Smooth muscle cell (in vitro differentiated cells): ENCODE results near the gene TKT. TPM values are rescaled to one million over a fixed set of nuclear protein-coding genes. Genes with fewer than 3 reads are reported as not detected.

Experiments
- DNase-seq: peaks from one replicate; lab custom pipeline; 2025; ENCODE audit not compliant: unreplicated experiment; lab: John Stamatoyannopoulos, UW
- H2AFZ ChIP-seq: fragments of 200-600 bp; sonication (generic); 2 replicates; pipeline ENCODE4 v1.6.0; 2016; ENCODE audit warnings: antibody characterized with exemption, low read depth, mild to moderate bottlenecking
- H3F3A ChIP-seq: fragments of 200-600 bp; sonication (generic); 2 replicates; pipeline ENCODE4 v1.6.0; 2017; ENCODE audit warnings: antibody characterized with exemption, low read depth
- H3K27ac ChIP-seq: fragments of 200-600 bp; sonication (generic); 2 replicates; pipeline ENCODE4 v1.5.1; 2016; ENCODE audit warnings: low read depth, mild to moderate bottlenecking
- H3K27me3 ChIP-seq: fragments of 200-600 bp; sonication (generic); 2 replicates; pipeline ENCODE4 v1.6.1; 2016; ENCODE audit warnings: low read depth, mild to moderate bottlenecking
- H3K36me3 ChIP-seq: fragments of 200-600 bp; sonication (generic); 2 replicates; pipeline ENCODE4 v1.5.1; 2016; ENCODE audit warnings: low read depth
- H3K4me1 ChIP-seq: fragments of 200-600 bp; sonication (generic); 2 replicates; pipeline ENCODE4 v1.5.1; 2016; ENCODE audit warnings: low read depth
- H3K4me2 ChIP-seq: fragments of 200-600 bp; sonication (generic); 2 replicates; pipeline ENCODE4 v1.6.0; 2016; ENCODE audit warnings: mild to moderate bottlenecking
- H3K4me3 ChIP-seq: fragments of 200-600 bp; sonication (generic); 2 replicates; pipeline ENCODE4 v1.5.1; 2016; ENCODE audit warnings: mild to moderate bottlenecking
- H3K79me2 ChIP-seq: fragments of 200-600 bp; sonication (generic); 2 replicates; pipeline ENCODE4 v1.6.0; 2016; ENCODE audit warnings: low read depth, mild to moderate bottlenecking
- H3K9ac ChIP-seq: fragments of 200-600 bp; sonication (generic); 2 replicates; pipeline ENCODE4 v1.6.0; 2016; ENCODE audit warnings: low read depth
- H3K9me3 ChIP-seq: fragments of 200-600 bp; sonication (generic); replicated peaks from 2 replicates; pipeline ENCODE4 v1.5.1; 2016; ENCODE audit warnings: low read depth
- H4K20me1 ChIP-seq: fragments of 200-600 bp; sonication (generic); 2 replicates; pipeline ENCODE4 v1.6.0; 2016; ENCODE audit warnings: low read depth
- WGBS: methylation state at CpG from one replicate; pipeline ENCODE4 v1.1.7; 2016; ENCODE audit warnings: low lambda C conversion rate; 5-methylcytosine and 5-hydroxymethylcytosine counted together
- polyA plus RNA-seq: library from polyadenylated mRNA; unstranded; fragments of >200 nt; fragmentation: Nextera tagmentation; extraction: Ambion mirVana; gene quantifications from 2 replicates; pipeline ENCODE4 v1.2.1, GENCODE V29; 2016
- small RNA-seq: library from RNA; depleted of rRNA; stranded (forward); fragments of <200 nt; gene quantifications from one replicate; pipeline ENCODE3, GENCODE V24; 2014
- total RNA-seq: library from RNA; depleted of rRNA; stranded (reverse); fragments of >200 nt; gene quantifications from 2 replicates; pipeline ENCODE4 v1.2.3, GENCODE V29; 2014
- TF ChIP-seq, protein P1 (sequence below): fragments of 200-600 bp; sonication (generic); IDR thresholded peaks from 2 replicates; pipeline ENCODE4 v1.5.1; 2017; ENCODE audit warnings: borderline replicate concordance, mild to moderate bottlenecking, antibody characterized with exemption; ENCODE audit not compliant: insufficient read depth, poor library complexity, severe bottlenecking

TKT gene
- total and polyA plus RNA-seq, 2 experiments from 2014 or later = 124 to 138 TPM

DNA sequence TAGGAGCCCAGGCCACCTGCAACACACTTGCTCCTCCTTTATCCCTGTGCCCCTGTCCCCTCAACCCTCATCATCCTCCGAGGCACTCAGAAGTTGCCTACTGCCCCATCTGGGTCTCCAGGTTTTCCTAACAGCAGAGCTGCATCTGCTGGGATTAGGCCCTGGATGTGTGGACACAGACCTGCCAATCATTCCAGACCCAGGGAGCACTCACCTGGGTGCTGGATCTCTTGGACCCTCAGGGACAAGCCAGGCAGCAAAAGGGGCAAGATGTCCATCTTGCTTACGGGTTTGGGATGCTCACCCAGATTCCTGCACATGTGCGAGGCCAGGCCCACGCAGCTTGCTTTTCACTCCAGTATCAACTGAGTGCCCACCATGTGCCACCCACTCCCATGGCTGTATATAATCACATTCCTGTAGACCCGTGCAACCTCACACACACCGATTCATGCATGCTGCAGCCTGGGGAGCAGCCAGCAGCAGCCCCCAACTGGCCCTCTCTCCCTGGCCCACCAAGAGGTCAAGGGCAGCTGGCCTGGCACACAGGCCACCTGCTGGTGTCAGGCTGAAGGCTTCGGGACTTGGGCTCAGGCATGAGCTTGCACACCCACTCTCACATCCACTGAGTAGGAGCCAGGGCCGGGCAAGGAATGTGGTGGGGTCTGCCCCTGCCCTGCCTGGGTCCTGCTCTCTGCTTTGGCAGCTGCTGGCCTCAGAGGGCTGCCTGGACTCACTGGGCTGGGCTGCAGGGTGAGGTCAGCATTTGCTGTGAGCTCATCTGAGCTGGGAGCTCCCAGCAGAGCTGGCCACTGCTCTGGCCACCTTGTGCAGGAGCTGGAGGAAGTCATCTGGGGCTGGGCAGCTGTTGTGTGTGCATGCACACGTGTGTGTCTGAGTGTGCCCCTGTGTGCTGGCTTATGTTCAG lies 79.9 kb downstream of the TKT start:
- Histone ChIP-seq H2AFZ (no peak overlapping the region), H4K20me1 (peaks cover 67% of the 10 kb centered on the region), H3K4me2 (no peak overlapping the region), H3K36me3 (no peaks in the 10 kb centered on the region), H3K4me3 (no peak overlapping the region), H3K9me3 (no peaks in the 10 kb centered on the region), H3K9ac (no peak overlapping the region), H3K27me3 (no peaks in the 10 kb centered on the region), H3K4me1 (no peaks in the 10 kb centered on the region), H3K27ac (no peak overlapping the region), H3F3A (no peaks in the 10 kb centered on the region), H3K79me2 (no peaks in the 10 kb centered on the region)
- DNase-seq = no peak
- WGBS = 91% methylated on average over 9 of the region's 9 CpGs
- TF ChIP-seq, protein P1, sequence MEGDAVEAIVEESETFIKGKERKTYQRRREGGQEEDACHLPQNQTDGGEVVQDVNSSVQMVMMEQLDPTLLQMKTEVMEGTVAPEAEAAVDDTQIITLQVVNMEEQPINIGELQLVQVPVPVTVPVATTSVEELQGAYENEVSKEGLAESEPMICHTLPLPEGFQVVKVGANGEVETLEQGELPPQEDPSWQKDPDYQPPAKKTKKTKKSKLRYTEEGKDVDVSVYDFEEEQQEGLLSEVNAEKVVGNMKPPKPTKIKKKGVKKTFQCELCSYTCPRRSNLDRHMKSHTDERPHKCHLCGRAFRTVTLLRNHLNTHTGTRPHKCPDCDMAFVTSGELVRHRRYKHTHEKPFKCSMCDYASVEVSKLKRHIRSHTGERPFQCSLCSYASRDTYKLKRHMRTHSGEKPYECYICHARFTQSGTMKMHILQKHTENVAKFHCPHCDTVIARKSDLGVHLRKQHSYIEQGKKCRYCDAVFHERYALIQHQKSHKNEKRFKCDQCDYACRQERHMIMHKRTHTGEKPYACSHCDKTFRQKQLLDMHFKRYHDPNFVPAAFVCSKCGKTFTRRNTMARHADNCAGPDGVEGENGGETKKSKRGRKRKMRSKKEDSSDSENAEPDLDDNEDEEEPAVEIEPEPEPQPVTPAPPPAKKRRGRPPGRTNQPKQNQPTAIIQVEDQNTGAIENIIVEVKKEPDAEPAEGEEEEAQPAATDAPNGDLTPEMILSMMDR = no peak

Small RNAs within 50 kb of the gene (small RNA-seq; reads per million reads assigned to genes)
- not detected for gene RF00019

Other genes starting within 250 kb of the TKT start
- gene SFMBT1, start 209.9 kb downstream of the TKT start, total RNA-seq = 2.2 and 2.4 TPM in 2 replicates
- 1.3 and 1.4 TPM in 2 replicates for gene SFMBT1, start 209.9 kb downstream of the TKT start, polyA plus RNA-seq
- 13.3 and 16.4 TPM in 2 replicates for gene RFT1, start 125.6 kb downstream of the TKT start, total RNA-seq
- 25.7 and 30.1 TPM in 2 replicates for gene RFT1, start 125.6 kb downstream of the TKT start, polyA plus RNA-seq
- gene PRKCD, start 94.8 kb downstream of the TKT start, total RNA-seq = 6.1 and 6.5 TPM in 2 replicates
- gene PRKCD, start 94.8 kb downstream of the TKT start, polyA plus RNA-seq = 21.3 and 22.5 TPM in 2 replicates
- gene DCP1A, start 91.5 kb upstream of the TKT start, total RNA-seq = 24.7 and 29.6 TPM in 2 replicates
- 43.5 and 51.3 TPM in 2 replicates for gene DCP1A, start 91.5 kb upstream of the TKT start, polyA plus RNA-seq
- gene CACNA1D, start 238.6 kb upstream of the TKT start, total RNA-seq = 0.63 and 0.76 TPM in 2 replicates
- gene CACNA1D, start 238.6 kb upstream of the TKT start, polyA plus RNA-seq = 1.4 TPM in 1 of 2 replicates, not detected in the other